GM19438 (cell line): Measurements from ENCODE around the gene MGST3.
"Not testable (repeated sequence)": the region's sequence is repeated elsewhere in the genome, so short reads cannot be mapped to it uniquely, and the experiment has no call there.

Experiments used
- ATAC-seq: cut with Tn5 transposase; IDR thresholded peaks from one replicate; pipeline ENCODE4 v1.9.1; 2021; ENCODE audit warnings: low read depth; ENCODE audit not compliant: unreplicated experiment

Gene MGST3

DNA sequence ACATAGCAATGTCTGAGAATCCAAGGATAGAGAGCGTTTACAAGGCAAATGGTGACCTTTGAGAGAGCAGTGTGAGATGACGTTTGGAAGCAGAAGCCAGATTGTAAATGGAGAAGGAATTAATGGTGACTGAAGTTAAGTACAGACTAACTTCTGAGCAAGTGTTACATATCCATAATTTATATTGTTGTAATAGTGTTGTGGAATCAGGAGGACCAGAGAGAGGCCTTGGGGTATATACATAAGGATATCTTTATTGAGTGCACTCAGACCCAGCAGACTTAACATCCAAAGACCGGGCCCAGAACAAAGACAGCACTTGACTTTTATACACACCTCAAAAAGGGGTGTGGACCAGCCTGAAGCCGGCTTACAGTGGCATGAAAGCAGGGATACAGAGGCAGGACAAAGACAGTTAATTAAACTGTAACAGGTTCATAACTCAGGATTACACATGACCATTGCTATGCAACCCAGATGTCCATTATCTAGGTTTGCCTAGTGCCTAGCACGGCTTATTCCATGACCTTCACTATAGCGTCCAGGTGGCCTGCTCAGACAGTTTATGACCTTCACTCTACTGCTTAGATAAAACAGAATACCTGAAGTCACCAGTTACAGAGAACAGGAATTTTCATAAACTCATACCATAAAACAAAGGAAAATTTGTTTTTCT is 2.7 kb upstream of the MGST3 start:
- ATAC-seq: no peak

- no peak for ATAC-seq
These were observed 1.9 kb upstream of the MGST3 start for GRCh38 chr1:165629151-165629550.

- ATAC-seq: no peak
These were observed 996 bp upstream of the MGST3 start for GRCh38 chr1:165629848-165630628.

GRCh38 chr1:165631342-165632151 is 513 bp downstream of the MGST3 start:
- ATAC-seq: peak; percentile 33

DNA sequence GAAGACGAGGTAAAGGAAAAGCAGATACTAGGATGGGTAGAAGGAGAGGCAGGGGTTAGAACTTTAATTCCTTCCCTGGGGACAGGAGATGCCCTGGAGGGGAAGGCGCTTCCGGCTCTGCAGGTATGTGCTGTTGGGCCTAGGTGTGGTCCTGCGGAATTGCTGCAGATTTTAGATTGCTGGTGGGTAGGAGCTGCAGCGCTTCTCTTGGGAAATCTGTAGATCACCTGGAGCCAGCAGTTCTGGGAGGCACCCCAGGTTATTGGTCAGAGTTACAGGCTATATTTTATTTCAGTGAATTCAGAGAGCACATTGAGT is 1.1 kb downstream of the MGST3 start:
- ATAC-seq: no peak

GRCh38 chr1:165632491-165632890 is 1.5 kb downstream of the MGST3 start:
- ATAC-seq: no peak

DNA sequence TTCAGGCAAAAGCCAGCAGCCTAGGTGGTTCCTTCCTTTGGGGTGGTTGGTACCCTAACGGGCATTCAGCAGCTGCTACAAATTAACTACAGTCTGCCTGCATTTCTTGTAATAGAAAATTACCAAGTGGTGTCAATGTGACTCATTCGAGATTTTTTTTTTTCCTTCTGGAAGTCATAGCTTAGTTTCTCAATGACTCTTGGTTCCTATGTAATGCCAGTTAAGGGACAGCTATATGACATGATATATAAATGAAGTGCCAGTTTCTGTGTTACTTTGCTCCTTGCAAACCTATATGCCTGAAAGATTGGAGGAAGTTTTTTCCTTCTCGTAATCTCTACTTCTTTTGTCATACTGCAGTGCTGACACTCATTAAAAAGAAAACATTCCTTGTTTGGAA is 2.6 kb downstream of the MGST3 start:
- no peak for ATAC-seq

DNA sequence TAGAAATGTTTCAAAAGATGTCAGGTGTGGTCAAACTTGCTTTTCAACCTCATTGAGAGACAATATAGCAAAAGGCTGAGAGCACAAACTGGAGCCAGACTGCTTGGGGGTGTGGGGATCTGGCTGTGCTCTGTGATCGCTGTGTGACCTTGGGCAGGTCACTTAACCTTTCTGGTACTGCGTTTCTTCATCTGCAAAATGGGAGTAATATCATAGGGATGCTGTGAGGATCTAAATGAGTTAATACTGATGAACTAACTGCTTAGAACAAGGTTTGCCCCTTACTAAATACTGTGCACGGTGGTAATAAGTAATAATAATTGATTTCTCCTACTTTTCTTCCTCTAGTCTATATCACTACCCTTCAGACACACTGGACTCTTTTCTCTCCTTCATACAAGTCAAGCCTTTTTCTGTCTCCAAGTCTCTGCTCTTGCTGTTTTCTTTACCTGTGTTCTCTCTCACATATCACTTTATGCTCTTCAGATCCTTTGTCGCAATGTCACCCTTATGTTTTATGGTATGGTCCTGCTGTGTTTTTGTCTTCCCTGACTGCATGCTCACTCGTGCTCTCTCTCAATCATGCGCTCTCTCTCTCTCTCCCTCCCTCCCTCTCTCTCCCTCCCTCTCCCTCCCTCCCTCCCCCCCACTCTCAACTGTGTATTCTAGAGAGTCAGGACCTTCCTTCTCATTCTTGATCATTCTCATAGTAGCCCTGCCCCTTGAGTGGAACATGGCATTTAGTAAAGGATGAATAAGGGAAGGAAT is 3.3 kb downstream of the MGST3 start:
- no peak for ATAC-seq

GRCh38 chr1:165635329-165635728 is 4.3 kb downstream of the MGST3 start:
- ATAC-seq: peak; percentile 18

DNA sequence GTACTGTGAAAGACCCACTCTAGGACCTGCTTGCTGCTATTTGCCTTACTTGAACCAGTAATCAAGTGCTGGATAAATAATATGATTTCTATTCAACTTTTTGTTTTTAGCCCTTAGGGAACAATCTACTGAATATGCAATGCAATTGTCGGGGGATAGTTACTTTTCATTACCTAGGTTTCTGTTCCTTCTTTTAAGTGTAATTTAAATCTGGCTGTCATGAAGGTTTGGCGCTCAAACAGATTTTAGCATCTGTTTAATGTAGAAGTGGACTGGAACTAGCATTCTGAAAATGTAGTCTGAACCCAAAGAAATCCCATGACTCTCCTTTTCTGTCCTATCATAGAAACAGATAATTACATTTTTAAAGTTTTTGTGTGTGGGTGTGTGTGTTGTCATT is 4.8 kb downstream of the MGST3 start:
- no peak for ATAC-seq

GRCh38 chr1:165637427-165637826 is 6.4 kb downstream of the MGST3 start:
- ATAC-seq: no peak

DNA sequence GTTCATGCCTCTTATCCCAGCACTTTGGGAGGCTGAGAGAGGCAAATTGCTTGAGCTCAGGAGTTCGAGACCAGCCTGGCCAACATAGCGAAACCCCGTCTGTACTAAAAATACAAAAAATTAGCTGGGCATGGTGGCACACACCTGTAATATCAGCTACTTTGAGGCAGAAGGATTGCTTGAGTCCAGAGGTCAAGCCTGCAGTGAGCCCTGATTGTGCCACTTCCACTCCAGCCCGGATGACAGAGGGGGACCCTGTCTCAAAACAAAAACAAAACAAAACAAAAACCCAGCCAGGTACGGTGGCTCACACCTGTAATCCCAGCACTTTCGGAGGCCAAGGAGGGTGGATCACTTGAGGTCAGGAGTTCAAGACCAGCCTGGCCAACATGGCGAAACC is 7.2 kb downstream of the MGST3 start:
- not testable (repeated sequence) for ATAC-seq

GRCh38 chr1:165639821-165640623 is 9.0 kb downstream of the MGST3 start:
- no peak for ATAC-seq

GRCh38 chr1:165641231-165641987 is 10.4 kb downstream of the MGST3 start:
- no peak for ATAC-seq

- ATAC-seq: no peak
These were observed 13.2 kb downstream of the MGST3 start for GRCh38 chr1:165644064-165644735.

DNA sequence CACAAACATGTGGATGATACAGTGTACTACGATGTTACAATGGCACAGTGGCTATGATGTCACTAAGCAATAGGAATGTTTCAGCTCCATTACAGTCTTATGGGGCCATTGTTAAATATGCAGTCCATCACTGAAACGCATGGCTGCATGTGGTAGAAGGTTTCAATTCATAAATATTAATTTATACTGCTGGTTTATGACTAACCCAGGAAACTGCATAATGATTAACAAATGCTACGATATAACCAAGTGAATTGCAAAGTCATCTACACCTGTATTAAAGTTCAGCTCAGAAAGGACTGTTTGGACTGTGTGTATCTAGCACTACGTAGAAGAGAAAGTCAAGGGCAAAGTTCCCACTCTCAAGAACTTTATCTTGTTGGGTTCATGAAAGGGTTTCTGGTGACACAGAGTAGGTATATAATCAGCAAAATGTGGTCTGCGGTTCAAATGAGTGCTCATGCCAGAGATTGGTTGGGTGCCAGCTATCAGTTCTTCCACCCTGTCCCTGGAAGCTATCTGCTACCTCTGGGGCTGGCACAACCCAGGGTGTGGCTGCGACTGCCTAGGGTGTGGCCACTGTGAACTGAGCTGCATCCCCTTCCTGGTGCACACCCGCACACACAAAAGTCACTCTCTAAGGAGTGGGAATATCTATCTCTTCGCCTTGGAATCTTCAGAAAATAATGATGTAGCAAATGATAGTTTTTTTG is 14.8 kb downstream of the MGST3 start:
- peak; percentile 46 for ATAC-seq

GRCh38 chr1:165647517-165647916 is 16.5 kb downstream of the MGST3 start:
- no peak for ATAC-seq

GRCh38 chr1:165647970-165648369 is 16.9 kb downstream of the MGST3 start:
- no peak for ATAC-seq
